Mammary epithelial cell (primary cell): ENCODE data around the gene AIP.

Experiments used
- EZH2 ChIP-seq: IDR thresholded peaks from 2 replicates; pipeline ENCODE4 v1.6.1; 2012; ENCODE audit warnings: low read length, inconsistent platforms, borderline replicate concordance
- TF ChIP-seq, protein P1 (sequence below), 2 donors: IDR thresholded peaks in 1 of 2; conservative IDR thresholded peaks in 1 of 2; 2 replicates each; pipeline ENCODE4 v1.5.1; 2011 to 2012; ENCODE audit warnings: inconsistent platforms in 2 of 2, low read length in 2 of 2, mild to moderate bottlenecking in 2 of 2, control low read depth in 1 of 2, low read depth in 1 of 2; ENCODE audit not compliant: insufficient read depth in 1 of 2; ENCODE audit errors: extremely low read depth in 1 of 2

DNA sequence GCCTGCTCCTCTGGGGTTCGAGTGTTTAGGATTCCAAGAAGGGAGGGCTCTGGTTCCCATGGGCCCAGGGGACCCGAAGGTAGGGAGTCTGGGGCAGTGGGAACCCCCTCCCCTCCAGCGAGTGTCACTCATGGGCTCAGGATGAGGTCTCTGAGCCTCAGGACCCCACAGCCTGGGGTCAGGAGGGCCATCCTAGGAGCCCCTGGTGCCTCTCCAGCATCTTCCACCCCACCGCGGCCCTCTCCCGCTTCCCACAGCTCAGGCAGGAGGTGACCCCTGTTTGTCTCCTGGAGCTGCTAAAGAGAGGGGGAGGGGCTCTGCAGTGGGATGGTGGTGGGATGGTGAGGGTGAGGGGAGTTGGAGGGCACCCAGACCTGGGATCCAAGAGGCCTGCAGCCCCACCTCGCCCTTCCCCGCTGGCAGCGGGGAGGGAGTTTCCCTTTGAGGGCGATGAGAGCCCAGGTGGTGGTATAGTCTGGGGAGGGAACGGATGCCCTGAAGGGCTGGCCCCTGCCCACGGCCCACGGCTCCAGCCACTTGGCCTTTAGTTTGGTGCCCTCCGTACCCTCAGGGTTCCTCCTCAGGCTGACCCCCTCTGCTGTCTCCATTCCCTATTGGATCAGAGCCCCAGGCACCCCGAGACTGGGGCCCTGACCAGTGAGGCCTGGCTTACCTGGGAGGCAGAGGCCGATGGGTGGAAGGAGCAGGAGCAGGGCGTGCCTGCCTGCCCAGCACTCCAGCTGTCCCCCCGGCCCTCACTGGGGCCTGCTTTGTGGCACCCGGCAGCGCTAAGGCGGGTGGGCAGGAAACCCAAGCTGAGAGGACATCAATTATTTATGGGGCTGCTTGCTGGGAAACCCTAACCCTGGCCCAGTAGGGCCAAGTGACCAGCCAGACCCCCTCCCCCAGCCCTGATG is 28.8 kb upstream of the AIP start:
- TF ChIP-seq, protein P1, sequence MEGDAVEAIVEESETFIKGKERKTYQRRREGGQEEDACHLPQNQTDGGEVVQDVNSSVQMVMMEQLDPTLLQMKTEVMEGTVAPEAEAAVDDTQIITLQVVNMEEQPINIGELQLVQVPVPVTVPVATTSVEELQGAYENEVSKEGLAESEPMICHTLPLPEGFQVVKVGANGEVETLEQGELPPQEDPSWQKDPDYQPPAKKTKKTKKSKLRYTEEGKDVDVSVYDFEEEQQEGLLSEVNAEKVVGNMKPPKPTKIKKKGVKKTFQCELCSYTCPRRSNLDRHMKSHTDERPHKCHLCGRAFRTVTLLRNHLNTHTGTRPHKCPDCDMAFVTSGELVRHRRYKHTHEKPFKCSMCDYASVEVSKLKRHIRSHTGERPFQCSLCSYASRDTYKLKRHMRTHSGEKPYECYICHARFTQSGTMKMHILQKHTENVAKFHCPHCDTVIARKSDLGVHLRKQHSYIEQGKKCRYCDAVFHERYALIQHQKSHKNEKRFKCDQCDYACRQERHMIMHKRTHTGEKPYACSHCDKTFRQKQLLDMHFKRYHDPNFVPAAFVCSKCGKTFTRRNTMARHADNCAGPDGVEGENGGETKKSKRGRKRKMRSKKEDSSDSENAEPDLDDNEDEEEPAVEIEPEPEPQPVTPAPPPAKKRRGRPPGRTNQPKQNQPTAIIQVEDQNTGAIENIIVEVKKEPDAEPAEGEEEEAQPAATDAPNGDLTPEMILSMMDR (conservative IDR thresholded peaks at IDR 0.05 in 1 of 2, IDR thresholded peaks at IDR 0.05 in 1 of 2; ENCODE audit: extremely low read depth in 1 of 2, insufficient read depth in 1 of 2, low read depth in 1 of 2, low read length in 2 of 2): no peak
- TF ChIP-seq EZH2: no peak
